HG02981 (cell line): Measurements from ENCODE around the gene ATR.
"Not testable (repeated sequence)": the region's sequence is repeated elsewhere in the genome, so short reads cannot be mapped to it uniquely, and the experiment has no call there.

Experiments
- ATAC-seq: cut with Tn5 transposase; IDR thresholded peaks from one replicate; pipeline ENCODE4 v1.9.1; 2021; ENCODE audit warnings: mild to moderate bottlenecking, moderate library complexity; ENCODE audit not compliant: unreplicated experiment

The ATR gene

DNA sequence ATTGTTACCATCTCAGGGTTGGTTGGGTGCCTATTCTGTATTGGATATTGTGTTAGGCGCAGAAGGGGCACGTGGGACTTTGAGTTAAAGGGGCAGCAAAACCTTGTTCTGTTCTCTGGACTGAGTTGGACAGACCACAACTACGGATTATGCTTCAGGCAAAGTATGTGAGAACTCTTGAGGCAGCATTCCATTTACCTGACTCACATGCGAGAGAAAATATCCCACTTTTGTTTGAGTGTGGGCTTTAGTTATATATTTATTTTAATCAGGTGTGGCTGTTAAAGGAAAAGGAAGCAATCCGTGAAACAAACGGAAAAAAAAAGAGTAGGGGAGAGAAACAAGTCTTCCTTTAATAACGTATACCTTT lies 17.0 kb upstream of the ATR start:
- no peak for ATAC-seq

DNA sequence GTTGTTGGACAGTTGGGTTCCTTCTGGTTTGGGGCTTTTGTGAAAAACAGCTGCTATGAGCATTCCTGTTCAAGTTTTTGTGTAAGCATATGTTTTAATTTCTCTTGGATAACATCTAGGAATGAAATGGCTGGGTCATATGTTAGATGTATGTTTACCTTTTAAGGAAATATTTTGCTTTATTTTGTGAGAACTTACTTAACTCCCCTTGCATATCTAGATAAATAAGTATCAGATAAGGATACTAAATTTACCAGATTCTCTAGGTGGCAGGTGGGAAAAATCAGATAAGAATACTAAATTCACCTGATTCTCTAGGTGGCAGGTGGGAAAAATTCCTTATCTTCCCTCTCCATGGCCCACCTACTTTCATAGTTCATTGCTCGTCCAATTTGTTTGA lies 16.6 kb upstream of the ATR start:
- no peak for ATAC-seq

DNA sequence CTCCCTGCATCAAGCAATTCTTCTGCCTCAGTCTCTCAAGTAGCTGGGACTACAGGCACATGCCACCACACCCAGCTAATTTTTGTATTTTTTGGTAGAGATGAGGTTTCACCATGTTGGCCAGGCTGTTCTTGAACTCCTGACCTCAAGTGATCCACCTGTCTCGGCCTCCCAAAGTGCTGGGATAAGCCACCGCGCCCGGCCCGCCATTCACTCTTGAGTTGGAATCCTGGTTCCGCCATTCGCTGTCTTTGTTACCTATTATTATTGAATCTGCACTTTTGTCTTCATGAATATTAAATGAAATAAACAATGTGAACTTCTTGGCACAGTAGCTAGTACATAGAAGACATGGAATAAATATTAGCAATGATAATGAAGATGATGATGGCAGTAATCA lies 13.7 kb upstream of the ATR start:
- not testable (repeated sequence) for ATAC-seq

DNA sequence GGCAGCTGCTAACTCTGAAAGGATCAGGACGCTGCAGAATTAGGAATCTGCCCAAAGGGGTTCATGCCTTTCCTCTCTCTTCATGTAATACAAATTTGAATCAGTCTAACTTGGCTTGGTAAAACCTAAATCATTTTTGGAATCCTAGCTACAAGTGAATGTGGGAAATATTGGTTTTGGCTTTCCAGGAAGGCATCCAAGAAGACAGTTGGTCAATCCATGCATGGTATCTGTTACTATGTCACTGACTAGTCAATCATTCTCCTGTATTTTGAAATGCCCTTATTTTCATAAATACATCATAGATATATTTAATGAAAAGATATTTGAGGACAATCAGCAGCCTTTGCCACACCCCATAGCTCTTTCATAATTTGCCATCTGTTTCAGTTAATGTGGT lies 10.2 kb upstream of the ATR start:
- no peak for ATAC-seq

DNA sequence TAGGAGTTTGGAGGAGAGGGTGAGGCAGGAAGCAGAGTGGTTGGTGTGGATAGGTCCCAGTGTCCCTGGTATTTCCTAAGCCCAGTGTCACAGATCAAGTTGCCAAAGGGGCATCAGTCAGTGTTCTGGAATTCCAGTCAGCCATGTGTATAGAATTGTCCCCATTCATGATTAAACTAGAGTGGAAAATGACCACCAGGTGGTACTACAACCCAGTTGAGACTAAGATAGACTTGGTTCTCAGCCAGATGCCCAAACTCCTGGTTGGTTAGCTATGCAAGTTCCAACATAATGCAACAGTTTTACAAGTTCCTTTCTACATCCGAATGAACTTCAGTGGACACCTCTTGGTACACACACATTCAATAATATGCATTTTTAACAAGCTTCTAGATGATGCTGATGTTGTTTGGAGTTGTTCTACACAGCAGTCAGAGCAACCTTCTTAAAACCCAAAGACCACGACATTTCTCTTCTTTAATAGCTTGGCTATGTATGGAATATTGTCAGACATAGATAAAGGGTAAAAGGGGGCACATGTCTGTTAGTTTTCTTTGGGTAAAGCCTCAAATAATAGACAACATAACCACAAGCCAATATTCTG lies 8.4 kb upstream of the ATR start:
- ATAC-seq = peak; percentile 71

DNA sequence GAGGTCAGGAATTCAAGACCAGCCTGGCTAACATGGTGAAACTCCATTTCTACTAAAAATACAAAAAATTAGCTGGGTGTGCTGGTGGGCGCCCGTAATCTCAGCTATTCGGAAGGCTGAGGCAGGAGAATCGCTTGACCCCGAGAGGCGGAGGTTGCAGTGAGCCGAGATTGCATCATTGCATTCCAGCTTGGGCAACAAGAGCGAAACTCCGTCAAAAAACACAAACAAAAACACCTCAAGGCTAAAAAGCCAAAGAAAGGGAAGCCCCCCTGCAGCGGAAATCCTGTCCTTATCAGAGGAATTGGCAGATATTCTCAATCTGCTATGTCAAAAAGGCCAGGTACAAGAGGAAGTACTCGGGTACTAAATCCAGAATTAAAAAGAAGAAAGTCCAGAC lies 2.5 kb upstream of the ATR start:
- ATAC-seq = not testable (repeated sequence)

DNA sequence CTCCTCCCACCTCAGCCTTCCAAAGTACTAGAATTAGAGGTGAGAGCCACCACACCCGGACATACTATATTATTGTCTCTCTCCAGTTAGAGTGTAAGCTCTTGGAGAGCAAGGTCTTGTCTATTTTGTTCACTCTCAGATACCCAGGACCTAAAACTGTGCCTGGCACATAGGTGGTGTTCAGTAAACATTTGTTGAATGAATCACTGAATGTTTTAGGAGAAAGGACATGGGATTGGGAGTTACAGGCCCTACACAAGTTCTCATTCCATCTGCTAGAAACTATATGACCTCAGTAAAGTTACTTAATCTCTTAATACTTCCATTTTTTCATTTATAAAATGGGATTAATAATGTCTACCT lies 1.5 kb upstream of the ATR start:
- ATAC-seq = no peak

DNA sequence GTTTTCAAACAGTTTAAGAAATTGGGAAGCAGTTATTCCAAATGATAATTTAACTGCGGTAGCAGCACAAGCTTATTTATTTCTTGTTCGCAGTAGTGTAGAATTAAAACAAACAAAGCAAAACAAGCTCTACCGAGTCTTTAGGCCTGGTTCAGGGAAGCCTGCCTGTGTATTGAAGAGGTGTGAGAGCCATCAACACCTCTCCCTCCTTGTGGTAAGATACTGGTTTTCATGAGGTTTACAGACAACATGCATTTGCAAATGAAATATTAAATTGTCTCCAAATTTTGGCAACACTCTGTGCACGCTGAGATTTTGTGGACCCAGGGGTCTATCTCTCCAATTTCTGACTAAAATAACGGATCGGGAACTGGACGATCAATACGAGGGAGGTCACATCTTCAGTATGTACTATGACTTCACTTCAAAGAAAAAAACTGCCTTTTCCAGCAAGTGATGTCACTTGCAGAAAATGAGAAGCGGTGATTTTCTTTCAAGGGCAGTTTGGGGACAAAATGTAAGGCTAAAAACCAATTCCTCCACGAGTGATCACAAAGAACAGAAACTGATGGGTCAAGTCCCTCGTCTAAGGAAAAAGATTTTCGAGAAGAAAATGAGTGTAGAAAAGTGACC lies 721 bp downstream of the ATR start:
- ATAC-seq = no peak

DNA sequence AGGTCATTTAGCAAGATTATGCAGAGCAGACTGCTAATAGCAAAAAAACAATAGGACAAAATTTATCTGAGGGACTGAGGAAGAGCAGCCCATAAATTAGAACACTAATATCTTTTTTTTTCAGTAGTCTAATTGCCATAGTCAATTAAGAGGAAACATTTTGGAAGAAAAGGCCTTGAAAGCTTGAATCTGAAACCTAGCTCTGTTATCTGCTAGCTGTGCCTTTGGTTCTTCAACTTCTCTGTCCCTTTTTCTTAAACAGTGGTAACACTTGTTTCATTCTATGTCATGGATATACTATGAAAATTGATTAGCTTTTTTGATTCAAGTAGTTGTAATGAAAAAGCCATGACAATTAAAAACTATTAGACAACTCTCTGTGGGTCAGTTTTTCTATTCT lies 1.7 kb downstream of the ATR start:
- ATAC-seq = no peak

DNA sequence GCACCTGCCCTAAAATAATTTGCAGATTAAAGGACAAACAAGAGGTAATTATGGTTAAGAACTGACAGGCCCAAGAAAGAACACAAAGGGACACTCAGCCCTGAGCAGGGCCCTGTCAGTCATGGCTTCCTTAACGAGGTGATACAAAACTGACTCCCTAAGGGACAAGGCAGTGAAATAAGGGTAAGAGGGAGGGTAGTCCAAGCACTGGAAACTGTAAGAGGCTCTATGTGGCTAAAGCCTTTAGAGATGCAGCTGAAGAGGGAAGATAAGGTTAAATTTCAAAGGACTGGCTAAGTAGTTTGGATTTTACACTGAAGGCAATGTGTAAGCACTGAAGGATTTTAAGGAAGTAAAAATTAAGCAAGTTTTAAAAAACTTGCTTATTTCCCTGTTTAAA lies 3.9 kb downstream of the ATR start:
- ATAC-seq = no peak

DNA sequence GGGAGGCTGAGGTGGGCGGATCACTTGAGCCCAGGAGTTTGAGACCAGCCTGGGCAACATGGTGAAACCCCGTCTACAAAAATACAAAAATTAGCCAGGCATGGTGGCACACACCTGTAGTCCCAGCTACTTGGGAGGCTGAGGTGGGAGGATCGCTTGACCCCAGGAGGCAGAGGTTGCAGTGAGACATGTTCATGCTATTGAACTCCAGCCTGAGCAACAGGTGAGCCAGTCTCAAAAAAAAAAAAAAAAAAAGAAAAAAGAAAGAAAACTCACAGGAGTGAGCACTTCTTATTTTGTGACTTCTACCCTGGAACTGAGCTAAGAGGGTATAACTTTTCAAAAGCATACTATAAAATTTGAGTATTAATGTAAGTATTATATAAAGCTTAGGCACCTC lies 4.3 kb downstream of the ATR start:
- ATAC-seq = not testable (repeated sequence)

DNA sequence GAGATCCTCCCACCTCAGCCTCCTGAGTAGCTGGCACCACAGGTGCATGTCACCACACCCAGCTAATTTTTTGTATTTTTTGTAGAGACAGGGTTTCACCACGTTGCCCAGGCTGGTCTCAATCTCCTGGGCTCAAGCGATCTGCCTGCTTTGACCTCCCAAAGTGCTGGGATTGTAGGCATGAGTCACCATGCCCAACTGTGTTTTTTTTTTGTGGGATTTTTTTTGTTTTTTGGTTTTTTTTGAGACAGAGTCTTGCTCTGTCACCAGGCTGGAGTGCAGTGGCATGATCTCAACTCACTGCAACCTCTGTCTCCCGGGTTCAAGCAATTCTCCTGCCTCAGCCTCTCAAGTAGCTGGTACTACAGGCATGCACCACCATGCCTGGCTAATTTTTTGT lies 9.1 kb downstream of the ATR start:
- ATAC-seq = not testable (repeated sequence)

DNA sequence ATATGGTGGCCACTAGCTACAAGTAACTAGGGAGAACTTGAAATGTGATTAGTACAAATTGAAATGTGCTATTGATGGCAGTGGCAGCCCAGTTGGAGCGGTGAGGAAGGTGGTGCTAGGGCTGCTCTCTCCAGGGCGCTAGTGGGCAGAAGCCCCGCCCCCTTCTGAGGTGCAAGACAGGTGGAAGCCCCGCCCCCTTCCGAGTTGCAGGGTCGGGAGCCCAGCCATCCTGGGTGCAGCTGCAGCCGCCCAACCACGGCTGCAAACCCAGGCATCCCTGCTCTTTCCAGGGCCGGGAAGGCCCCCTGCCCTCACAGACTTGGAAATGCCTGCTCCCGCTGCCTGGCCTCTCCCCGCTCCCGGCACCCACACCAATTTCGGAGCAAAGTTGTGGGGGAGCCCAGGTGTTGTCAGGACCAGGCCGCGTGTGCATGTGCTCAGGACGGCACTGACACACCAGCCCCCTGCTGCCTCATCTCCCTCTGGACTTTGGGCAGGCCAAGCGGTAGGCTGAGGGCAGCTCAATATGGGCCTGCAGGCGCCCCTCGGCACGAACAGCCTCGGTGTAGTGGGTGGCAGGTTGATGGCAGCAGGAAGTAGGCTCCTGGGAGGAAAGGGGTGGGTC lies 10.0 kb downstream of the ATR start:
- ATAC-seq = no peak

DNA sequence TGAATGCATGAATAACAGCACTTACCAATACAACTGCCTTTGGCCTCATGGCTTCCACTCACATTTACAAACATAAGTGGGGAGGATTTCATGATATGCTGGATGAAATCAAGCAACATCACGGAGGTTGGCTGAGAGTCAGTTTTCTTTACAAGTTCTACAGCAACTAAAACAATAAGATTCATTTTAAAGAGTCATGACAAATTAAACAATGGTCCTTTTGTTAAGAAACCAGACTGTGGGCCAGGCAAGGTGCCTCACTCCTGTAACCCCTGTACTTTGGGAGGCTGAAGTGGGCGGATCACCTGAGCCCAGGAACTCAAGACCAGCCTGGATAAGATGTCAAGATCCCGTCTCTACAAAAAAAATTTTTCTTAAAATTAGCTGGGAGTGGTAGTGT lies 12.4 kb downstream of the ATR start:
- no peak for ATAC-seq

DNA sequence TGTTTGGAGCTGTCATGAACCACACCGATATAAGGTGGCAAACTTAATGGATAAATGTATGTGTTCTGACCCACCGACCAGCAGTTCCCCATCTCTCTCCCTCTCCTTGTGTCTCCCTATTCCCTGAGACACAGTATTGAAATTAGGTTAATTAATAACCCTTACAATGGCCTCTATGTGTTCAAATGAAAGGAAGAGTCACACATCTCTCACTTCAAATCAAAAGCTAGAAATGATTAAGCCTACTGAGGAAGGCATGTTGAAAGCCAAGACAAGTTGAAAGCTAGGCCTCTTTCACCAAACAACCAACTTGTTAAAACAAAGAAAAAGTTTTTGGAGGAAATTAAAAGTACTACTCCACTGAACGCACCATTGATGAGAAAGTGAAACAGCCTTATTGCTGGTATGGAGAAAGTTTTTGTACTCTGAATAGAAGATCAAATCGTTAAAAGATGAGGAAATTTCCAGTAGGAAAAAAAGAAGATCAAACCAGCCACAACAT lies 15.0 kb downstream of the ATR start:
- no peak for ATAC-seq

DNA sequence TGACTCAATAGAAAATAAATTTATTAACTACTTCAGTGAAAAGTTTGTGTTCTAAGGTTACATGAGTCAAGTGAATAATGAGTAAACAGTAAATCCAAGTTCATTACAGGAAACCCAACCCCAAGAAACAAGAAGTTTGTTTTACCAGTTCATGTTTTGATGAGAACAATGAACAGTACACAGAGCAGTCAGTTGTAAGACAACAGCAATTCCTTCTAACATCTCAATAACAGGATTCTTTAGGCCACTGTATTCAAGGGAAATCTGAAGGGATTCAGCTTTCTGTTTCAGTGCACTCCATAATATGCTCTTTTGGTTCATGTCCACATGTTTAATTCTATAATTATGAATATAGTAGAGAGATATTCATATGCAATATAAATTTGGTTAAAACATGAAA lies 18.4 kb downstream of the ATR start:
- no peak for ATAC-seq

DNA sequence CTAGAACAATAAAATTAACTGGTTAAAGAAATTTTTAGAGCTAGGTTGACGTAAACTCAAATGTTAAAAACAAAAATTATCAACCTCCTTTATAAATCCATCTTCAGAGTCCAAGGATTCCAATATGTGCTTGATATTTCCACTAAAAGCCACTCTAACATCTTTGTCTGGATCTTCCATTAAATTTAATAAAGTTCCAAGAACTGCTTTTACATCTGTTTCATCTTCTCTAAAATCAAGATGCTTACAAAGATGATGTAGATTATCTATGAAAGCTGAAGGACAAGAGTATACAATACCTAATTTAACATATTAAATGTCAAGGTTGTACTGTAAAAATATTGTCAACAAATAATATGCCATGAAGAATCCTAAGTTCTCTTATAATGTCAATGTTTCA lies 24.8 kb downstream of the ATR start:
- ATAC-seq = no peak

DNA sequence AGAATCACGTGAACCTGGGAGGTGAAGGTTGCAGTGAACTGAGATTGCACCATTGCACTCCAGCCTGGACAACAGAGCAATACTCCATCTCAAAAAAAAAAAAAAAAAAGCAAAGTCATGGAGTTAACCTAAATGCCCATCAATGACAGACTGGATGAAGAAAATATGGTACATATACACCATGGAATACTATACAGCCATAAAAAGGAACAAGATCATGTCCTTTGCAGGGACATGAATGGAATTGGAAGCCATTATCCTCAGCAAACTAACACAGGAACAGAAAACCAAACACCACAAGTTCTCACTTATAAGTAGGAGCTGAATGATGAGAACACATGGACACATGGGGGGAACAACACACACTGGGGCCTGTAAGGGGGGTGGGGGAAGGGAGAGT lies 26.0 kb downstream of the ATR start:
- ATAC-seq = not testable (repeated sequence)

DNA sequence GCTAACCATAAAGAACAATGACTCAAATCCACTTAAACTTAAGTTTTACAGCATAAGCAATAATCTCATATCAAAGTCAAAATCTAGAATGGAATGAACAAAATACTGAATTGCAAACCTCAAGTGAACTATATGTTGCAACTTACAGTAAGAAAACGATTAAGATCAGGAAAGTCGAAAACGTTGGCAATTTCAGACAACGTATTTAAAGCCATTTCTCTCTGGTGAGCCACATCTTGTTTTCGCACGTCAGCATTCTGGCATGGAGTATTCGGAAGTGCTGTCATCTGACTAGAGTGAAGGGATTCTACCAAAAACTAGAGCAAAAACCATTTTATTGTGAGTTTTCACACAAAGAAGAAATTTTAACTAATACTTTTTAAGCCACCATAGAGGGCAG lies 28.5 kb downstream of the ATR start:
- no peak for ATAC-seq

DNA sequence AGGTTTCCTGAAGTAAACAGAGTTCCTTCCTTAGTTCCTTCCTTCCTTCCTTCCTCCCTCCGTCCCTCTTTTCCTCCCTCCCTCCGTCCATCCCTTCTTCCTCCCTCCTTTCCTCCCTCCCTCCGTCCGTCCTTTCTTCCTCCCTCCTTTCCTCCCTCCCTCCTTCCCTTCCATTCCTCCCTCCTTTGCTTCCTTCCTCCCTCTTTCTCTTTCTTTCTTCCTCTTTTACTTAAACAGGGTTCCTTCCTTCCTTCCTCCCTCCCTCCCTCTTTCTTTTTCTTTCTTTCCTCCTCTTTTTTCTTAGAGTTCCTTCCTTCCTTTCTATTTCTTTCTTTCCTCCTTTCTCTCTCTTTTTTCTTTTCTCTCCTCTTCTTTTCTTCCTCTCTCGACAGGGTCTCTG lies 35.2 kb downstream of the ATR start:
- no peak for ATAC-seq

DNA sequence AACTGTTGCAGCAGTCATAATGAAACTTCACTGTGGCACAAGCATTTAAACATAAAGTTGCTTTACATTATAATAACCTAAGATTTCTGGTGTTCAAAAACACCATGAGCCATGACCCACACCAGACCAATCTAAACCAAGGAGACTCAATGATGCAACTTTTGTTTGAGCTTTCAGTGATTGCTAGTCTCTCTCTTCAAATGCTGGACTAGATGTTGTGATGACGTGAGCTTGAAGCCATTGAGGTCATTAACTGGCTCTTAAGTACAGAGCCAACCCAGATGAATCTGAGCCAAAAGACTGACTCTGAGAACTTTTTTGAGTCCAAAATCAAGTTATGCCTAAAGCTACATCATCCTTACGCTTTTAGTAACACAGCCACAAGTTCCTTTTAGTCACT lies 36.5 kb downstream of the ATR start:
- no peak for ATAC-seq

DNA sequence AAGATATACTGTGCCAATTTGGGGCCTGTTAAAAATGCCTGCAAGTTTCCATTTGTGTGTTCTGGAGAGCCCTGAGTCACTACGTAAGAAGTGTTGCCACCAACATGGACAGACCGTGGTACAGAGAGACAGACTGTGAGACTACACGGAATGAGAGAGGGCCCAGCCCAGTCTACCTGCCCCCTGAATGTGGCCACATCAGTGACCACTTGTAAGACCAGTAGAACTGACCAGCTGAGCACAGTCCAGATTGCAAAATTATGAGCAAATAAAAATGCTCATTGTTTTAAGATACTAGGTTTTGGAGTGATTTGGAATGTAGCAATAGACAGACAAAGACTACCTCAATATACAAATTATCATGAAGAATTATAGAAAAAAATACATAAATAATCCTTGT lies 42.0 kb downstream of the ATR start:
- no peak for ATAC-seq

DNA sequence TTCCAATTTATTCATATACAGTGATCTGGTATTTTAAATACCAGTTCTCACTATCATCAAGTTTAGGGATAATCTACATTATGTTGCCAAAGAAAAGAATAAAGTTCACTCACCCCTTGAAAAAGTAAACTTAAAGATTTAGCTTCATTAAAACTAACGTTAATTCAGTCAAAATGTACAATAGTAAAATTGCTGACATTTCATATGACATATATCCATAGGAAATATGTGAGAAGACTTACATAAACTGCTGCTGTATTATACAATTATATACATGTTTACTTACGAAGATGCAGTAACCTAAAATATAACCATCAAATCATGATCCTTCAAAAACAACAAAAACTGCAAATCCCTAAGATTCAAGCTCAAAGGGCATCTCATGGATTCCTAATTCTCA lies 44.0 kb downstream of the ATR start:
- ATAC-seq = no peak
